Neural cell (in vitro differentiated cells): ENCODE results near the gene CTDSP2. TPM values are rescaled to one million over a fixed set of nuclear protein-coding genes. Genes with fewer than 3 reads are reported as not detected.

Source experiments
- H2AFZ ChIP-seq: fragments of 200-600, 300-800 bp; sonication (generic), shearing (Covaris generic); 2 replicates; pipeline ENCODE4 v1.6.0; 2014; ENCODE audit warnings: low read depth, mild to moderate bottlenecking, antibody characterized with exemption, low read length, moderate library complexity
- H3F3A ChIP-seq: fragments of 200-600 bp; shearing (Covaris generic); 2 replicates; pipeline ENCODE4 v1.6.1; 2016; ENCODE audit warnings: mild to moderate bottlenecking, moderate library complexity, mixed read lengths, antibody characterized with exemption, low read length; ENCODE audit not compliant: insufficient read depth, poor library complexity, severe bottlenecking
- H3K27ac ChIP-seq: fragments of 200-600, 300-800 bp; sonication (generic), shearing (Covaris generic); 2 replicates; pipeline ENCODE4 v1.5.1; 2014; ENCODE audit warnings: mild to moderate bottlenecking, low read length, moderate library complexity
- H3K27me3 ChIP-seq: fragments of 300-800, 200-600 bp; sonication (generic), shearing (Covaris generic); 2 replicates; pipeline ENCODE4 v1.6.0; 2014; ENCODE audit warnings: mild to moderate bottlenecking, low read depth, low read length, moderate library complexity; ENCODE audit not compliant: insufficient read depth
- H3K36me3 ChIP-seq: fragments of 300-800, 200-600 bp; sonication (generic), shearing (Covaris generic); 2 replicates; pipeline ENCODE4 v1.5.1; 2014; ENCODE audit warnings: mild to moderate bottlenecking, antibody characterized with exemption, low read length, moderate library complexity; ENCODE audit not compliant: insufficient read depth
- H3K4me2 ChIP-seq: fragments of 300-800, 200-600 bp; sonication (generic), shearing (Covaris generic); 2 replicates; pipeline ENCODE4 v1.6.0; 2014; ENCODE audit warnings: mild to moderate bottlenecking, low read length
- H3K4me3 ChIP-seq: fragments of 300-800, 200-600 bp; sonication (generic), shearing (Covaris generic); 2 replicates; pipeline ENCODE4 v1.5.1; 2014; ENCODE audit warnings: mild to moderate bottlenecking, low read length, moderate library complexity
- H3K79me2 ChIP-seq: fragments of 200-600 bp; shearing (Covaris generic); replicated peaks from 2 replicates; pipeline ENCODE4 v1.6.0; 2014; ENCODE audit warnings: mild to moderate bottlenecking, low read length, moderate library complexity; ENCODE audit not compliant: insufficient read depth
- H3K9ac ChIP-seq: fragments of 300-800, 200-600 bp; sonication (generic), shearing (Covaris generic); 2 replicates; pipeline ENCODE4 v1.6.1; 2016; ENCODE audit warnings: mild to moderate bottlenecking, low read length, mixed read lengths
- H3K9me2 ChIP-seq: fragments of 200-600 bp; shearing (Covaris generic); 2 replicates; pipeline ENCODE4 v1.6.1; 2016; ENCODE audit warnings: mild to moderate bottlenecking, low read length, mixed read lengths; ENCODE audit not compliant: insufficient read depth
- H3K9me3 ChIP-seq: fragments of 200-600, 300-800 bp; sonication (generic), shearing (Covaris generic); 2 replicates; pipeline ENCODE4 v1.6.1; 2016; ENCODE audit warnings: mild to moderate bottlenecking, mixed run types, low read length, moderate library complexity, mixed read lengths
- H4K20me1 ChIP-seq: fragments of 200-600 bp; shearing (Covaris generic); 2 replicates; pipeline ENCODE4 v1.6.1; 2016; ENCODE audit warnings: mild to moderate bottlenecking, mixed run types; ENCODE audit not compliant: insufficient read depth
- EP300 ChIP-seq: fragments of 450-650 bp; conservative IDR thresholded peaks from 2 replicates; pipeline ENCODE4 v1.6.1; 2014; ENCODE audit warnings: antibody characterized with exemption, mild to moderate bottlenecking, moderate library complexity; ENCODE audit not compliant: poor library complexity, severe bottlenecking
- EZH2 ChIP-seq: fragments of 200-600, 300-800 bp; shearing (Covaris generic), sonication (generic); IDR thresholded peaks from 2 replicates; pipeline ENCODE4 v1.6.1; 2014; ENCODE audit warnings: antibody characterized with exemption, low read length, borderline replicate concordance, mild to moderate bottlenecking; ENCODE audit not compliant: insufficient read depth, poor library complexity, severe bottlenecking
- POLR2AphosphoS5 ChIP-seq: IDR thresholded peaks from 2 replicates; pipeline ENCODE4 v1.6.1; 2012
- RAD21 ChIP-seq: fragments of 450-650 bp; conservative IDR thresholded peaks from 2 replicates; pipeline ENCODE4 v1.6.1; 2014; ENCODE audit warnings: antibody characterized with exemption, mild to moderate bottlenecking, moderate library complexity
- REST ChIP-seq: IDR thresholded peaks from 2 replicates; pipeline ENCODE4 v1.6.1; 2012; ENCODE audit warnings: borderline replicate concordance
- TAF1 ChIP-seq: IDR thresholded peaks from 2 replicates; pipeline ENCODE4 v1.6.1; 2012; ENCODE audit warnings: low read depth
- polyA plus RNA-seq: library from polyadenylated mRNA; depleted of rRNA; stranded (reverse); fragments of >200 nt; gene quantifications from 2 replicates; pipeline ENCODE4 v1.2.3, GENCODE V29; 2014
- TF ChIP-seq, protein P1 (sequence below): fragments of 450-650 bp; IDR thresholded peaks from 2 replicates; pipeline ENCODE4 v1.5.1; 2014; ENCODE audit warnings: antibody characterized with exemption, mild to moderate bottlenecking, moderate library complexity; ENCODE audit not compliant: poor library complexity, severe bottlenecking

The CTDSP2 gene
- polyA plus RNA-seq, 1 donor from 2014 or later: 23.6 TPM

GRCh38 chr12:57781244-57781643, 65.3 kb downstream of the CTDSP2 start:
- TF ChIP-seq POLR2AphosphoS5 (no peak), EZH2 (no peak), EP300 (no peak), TAF1 (no peak), RAD21 (no peak), REST (no peak)
- TF ChIP-seq, protein P1, sequence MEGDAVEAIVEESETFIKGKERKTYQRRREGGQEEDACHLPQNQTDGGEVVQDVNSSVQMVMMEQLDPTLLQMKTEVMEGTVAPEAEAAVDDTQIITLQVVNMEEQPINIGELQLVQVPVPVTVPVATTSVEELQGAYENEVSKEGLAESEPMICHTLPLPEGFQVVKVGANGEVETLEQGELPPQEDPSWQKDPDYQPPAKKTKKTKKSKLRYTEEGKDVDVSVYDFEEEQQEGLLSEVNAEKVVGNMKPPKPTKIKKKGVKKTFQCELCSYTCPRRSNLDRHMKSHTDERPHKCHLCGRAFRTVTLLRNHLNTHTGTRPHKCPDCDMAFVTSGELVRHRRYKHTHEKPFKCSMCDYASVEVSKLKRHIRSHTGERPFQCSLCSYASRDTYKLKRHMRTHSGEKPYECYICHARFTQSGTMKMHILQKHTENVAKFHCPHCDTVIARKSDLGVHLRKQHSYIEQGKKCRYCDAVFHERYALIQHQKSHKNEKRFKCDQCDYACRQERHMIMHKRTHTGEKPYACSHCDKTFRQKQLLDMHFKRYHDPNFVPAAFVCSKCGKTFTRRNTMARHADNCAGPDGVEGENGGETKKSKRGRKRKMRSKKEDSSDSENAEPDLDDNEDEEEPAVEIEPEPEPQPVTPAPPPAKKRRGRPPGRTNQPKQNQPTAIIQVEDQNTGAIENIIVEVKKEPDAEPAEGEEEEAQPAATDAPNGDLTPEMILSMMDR: no peak

GRCh38 chr12:57780284-57780897, 66.1 kb downstream of the CTDSP2 start:
- no peak overlapping the region for H2AFZ ChIP-seq
- H3K27ac ChIP-seq: no peak overlapping the region
- H3K79me2 ChIP-seq: peaks cover 10% of the 10 kb centered on the region
- no peaks in the 10 kb centered on the region for H4K20me1 ChIP-seq
- no peak overlapping the region for H3K9ac ChIP-seq
- no peaks in the 10 kb centered on the region for H3K36me3 ChIP-seq
- H3K27me3 ChIP-seq: no peaks in the 10 kb centered on the region
- no peaks in the 10 kb centered on the region for H3K9me2 ChIP-seq
- H3K4me3 ChIP-seq: no peak overlapping the region
- no peak for TF ChIP-seq EZH2
- TF ChIP-seq, protein P1: no peak
- H3K4me2 ChIP-seq: no peak overlapping the region
- H3F3A ChIP-seq: no peaks in the 10 kb centered on the region
- H3K9me3 ChIP-seq: no peaks in the 10 kb centered on the region

More at GRCh38 chr12:57781244-57781643, 65.3 kb downstream of the CTDSP2 start:
- no peak overlapping the region for H3K9ac ChIP-seq
- H3K4me2 ChIP-seq: no peak overlapping the region
- H3K9me2 ChIP-seq: no peaks in the 10 kb centered on the region
- H4K20me1 ChIP-seq: no peaks in the 10 kb centered on the region
- no peak overlapping the region for H2AFZ ChIP-seq
- no peak overlapping the region for H3K27ac ChIP-seq
- H3K4me3 ChIP-seq: no peak overlapping the region
- peaks cover 10% of the 10 kb centered on the region for H3K79me2 ChIP-seq
- no peaks in the 10 kb centered on the region for H3K36me3 ChIP-seq
- H3K9me3 ChIP-seq: no peaks in the 10 kb centered on the region
- no peaks in the 10 kb centered on the region for H3K27me3 ChIP-seq
- H3F3A ChIP-seq: no peaks in the 10 kb centered on the region
